ENCODE results near the gene ZBED5.

- TF ChIP-seq SUZ12 (IDR thresholded peaks at IDR 0.05; ENCODE audit: extremely low read depth, insufficient read depth, insufficient read length) (no peak), YY1 (IDR thresholded peaks at IDR 0.05; ENCODE audit: insufficient read depth, insufficient read length) (no peak)
Measured at GRCh38 chr11:10896493-10896892, 38.6 kb upstream of the ZBED5 start.
